T follicular helper cell (primary cell): ENCODE measurements around the gene LYST.

Experiments
- DNase-seq: peaks from one replicate; pipeline ENCODE4 v3.0.0-alpha.2; 2020; ENCODE audit warnings: low read depth

LYST gene

DNA sequence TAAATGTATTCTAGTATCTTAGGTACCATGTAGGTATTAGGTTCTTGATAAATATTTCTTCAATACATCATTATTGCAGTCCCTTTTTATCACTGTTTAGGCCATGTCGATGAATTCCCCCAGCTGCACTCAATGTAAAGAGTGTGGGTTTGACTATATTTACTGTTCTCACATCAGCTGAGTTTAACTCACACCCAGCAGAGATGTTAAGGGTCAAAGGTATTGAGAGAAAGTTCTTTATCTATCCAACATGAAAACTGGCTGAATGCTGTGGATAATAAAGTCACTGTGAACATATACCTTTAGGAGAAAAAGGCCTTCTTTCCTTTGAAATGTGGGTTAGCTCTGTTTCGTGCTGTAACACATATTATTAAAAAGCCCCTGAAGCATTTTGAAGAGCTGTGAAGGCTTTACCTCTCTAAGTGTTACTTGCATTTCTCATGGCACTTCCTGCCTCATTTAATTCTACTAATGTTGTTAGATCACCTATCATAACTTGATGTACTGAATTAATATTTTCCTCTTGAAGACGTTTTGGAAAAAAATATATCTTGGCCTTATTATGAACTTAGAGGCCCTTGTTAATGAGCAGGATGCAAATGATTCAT is 19.1 kb upstream of the LYST start:
- no peak for DNase-seq

DNA sequence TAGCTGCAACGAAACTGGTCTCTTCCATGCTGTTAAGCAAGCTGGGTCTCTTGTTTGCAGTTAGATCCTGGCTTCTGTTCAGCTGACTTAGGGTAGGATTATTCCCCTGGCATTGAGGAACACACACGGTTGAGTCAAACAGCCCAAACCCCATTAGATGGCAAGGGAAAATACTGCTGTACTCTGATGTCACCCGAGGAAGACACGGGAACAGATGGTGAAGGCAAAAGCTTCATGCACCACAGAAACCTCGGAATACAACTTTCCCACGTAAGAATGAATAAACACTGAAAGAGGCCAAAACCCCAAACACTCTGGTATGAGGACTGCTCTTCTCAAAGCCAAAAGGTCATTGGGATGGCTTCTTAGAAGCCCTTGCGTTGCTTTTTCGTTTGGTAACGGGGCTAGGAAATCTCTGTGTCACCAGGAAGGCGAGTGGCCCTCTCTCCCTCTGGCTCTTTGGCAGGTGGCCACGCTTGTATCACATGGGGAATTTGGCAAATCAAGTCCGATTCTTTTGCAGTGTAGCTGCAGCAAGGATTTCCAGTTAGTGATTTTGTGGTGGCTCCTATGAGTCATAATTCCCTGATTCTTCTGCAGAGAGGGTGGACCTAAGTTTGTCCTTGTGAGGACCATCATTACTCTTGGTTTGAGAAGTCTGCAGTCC is 16.7 kb upstream of the LYST start:
- no peak for DNase-seq

DNA sequence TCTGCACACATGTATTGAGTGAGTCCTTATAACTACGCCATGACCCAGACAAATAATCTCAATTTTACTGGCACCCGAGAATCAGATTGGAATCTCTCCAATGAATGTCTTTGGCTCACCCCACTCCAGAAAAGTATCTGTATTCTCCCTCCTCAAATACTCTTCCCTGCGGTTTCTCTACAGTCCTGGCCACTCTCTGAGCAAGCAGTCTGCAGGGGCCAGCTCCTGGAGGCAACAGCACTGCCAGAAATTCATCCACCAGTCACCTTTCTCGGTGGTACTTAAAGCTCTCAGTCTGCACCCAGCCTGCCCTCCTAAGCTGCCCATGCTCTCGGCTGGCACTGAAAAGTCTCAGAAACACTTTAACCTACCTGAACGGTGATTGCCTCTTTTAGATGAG is 16.1 kb upstream of the LYST start:
- no peak for DNase-seq

DNA sequence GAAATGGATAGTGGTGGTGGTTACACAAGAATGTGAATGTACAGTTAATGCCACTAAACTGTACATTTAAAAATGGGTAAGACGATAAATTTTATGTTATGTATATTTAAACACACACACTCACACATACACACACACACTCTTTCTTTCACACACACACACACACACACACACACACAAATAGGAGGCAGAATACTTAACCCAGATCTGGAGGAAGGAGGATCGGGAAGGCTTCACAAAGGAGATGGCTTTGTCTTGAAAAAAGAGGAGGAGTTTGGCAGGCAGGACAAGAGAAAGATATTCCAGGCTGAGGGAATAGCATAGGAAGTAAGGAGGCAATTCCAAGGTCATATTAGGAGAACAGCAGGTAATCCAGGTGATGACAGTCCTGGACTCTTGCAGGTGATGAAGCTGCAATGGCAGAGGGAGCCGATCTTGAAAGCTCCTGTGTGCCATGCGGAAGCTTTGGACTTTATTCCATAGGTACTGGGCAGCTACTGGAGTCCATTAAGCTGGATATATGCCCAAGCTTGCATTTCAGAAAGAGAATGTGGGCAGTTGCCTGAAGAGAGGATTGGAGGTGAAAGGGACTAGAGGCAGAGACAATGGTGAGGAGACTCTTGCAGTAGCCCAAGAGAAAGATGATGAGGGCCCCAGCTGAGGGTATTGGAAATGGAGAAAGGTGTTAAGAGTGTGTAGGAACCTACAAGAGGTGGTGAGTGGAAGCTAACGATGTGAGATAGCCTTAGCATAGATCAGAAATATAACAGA is 15.4 kb upstream of the LYST start:
- DNase-seq = no peak

DNA sequence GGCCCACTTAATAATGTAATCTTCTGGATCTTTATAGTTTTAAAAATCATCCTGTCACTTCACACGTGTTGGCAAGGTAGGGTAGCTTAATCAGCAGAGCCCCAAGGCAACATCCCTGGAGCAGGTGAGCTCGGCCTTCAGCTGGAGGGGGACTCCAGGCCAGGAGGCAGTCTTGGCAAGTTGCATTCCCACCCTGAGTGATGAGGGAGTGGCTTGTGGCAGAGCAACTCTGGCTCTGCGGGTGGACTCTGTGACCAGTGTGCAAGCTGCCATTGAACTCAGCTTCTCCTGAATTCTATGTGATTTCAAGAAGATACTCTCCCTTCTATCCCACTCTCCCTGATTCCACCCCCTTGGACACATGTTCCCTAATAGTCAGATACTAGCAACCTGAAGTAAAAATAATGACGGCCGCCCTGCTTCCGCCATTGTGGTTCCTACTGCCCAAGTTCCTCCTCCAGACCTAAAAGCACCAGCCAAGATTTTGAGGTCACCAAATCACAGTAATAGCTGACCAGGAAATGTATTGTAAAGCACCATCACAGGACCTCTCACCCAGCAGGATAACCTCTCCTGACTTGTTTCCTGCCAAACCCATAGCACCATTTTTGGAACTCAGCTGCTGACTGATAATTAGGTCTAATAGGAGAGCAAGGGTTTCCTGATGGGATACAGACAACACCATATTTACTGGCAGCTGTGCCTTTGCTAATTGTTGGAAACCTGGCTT is 11.5 kb upstream of the LYST start:
- DNase-seq = no peak

DNA sequence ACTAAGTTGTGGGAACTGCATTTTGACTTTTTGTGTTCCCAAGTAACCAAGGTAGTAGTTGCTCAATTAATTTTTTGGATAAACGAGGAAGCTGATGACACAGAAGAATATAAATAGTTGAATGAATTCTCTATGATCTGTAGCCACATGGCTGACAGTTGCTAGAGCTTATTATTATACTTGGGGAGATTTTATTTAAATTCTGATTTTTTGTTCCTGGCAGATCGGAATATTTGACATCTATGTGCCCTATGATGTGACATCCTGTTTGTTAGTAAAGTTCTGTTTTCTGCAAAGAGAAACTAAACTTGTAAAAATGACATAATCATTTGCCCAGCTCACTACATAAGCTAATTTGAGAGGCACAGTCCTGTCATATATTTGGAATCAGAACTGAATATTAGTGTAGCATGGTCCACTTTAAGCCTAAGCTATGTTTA is 9.7 kb upstream of the LYST start:
- no peak for DNase-seq

DNA sequence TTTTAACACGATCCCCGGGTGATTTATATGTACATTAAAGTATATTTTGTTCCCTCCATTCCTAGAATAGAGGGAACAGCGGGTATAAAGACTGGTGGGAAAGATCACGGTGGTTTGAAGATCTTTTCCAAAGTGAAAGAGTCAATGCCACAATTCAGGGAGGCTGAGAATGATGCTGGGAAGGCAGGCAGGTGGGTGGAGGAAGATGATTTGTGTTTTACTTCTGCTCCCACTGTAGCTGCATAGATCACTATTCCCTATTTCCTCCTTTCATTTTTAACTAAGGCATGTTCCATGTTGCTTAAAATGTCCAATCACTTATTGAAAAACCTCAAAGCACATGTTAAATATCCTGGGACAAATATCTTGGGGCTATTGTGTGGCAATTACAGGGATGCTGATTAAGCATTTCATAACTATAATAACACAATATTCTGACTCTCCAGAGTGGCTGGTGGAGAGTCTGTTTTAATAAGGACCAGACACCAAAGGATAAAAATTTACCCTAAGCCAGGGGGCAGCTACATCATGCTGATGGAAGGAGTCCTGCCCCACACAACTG is 8.4 kb upstream of the LYST start:
- DNase-seq = no peak

DNA sequence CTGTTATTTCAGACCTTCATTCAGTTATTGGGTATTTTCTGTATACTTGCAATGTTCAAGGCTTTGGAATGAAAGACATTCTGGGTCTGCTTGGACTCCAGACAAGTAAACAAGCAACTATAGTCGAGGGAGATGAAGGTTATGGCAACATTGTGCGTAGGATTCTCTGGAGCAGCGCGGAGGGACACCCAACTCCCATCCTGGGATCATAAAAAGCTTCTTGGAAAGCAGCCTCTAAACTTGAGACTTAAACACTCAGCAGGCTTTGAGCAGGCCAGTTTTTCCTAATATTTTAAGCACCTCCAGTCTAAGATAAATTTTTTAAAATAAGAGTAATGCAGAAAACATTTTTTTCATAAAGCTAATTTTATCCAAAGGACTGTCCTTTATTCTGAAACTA is 7.6 kb upstream of the LYST start:
- DNase-seq = no peak

DNA sequence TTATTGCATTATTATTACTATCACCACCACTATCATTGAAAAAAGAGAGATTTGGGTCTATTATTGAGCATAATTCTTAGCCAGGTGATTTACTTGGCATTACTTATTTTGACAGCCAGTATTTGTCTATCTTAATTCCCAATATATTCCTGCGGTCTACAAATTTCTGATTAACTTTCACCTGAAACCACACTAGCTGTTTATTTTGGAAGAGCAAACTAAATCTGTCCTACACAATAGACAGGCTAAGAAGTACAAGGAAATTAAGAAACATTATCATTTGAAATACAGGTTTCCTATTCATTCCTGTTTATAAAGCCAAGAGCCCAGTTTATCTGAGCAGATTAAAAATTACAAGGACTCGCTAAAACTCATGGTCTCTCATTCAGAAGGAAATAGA is 6.9 kb upstream of the LYST start:
- no peak for DNase-seq

DNA sequence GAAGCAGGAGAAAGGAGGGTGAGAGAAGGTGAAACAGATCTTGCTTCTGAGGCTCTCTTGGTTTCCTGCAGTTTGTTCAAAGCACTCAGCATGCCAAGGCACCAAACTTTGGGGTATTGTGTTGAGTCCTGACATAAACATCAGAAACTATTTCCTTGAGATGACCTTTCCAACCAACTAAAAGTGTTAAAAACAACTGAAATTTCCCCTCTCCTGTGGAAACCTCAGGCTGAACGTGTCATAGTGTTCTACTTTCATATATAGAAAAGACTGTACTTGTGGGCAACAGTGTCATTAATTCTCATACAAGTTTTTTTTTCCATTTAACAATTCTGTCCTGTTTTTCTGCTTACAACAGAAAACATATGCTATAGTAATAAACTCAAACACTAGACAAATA is 6.3 kb upstream of the LYST start:
- DNase-seq = no peak

DNA sequence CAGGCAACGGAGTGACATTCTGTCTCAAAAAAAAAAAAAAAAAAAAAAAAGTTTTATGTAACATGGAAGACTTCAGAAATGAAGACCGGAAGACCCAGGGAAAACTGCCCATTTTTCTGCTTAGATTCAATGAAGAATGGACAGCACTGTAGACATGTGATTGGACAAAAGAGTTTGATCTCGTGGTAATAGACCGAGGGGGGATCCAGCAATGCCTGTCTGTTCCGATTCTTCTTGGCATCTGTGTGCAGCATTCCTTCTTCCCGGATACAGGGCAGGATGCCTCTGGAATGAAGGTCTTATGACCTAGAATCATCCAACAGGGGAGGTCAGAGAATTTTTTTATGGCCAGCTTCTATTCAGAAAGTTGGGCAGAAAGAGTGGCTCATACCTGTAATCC is 5.6 kb upstream of the LYST start:
- DNase-seq = no peak

DNA sequence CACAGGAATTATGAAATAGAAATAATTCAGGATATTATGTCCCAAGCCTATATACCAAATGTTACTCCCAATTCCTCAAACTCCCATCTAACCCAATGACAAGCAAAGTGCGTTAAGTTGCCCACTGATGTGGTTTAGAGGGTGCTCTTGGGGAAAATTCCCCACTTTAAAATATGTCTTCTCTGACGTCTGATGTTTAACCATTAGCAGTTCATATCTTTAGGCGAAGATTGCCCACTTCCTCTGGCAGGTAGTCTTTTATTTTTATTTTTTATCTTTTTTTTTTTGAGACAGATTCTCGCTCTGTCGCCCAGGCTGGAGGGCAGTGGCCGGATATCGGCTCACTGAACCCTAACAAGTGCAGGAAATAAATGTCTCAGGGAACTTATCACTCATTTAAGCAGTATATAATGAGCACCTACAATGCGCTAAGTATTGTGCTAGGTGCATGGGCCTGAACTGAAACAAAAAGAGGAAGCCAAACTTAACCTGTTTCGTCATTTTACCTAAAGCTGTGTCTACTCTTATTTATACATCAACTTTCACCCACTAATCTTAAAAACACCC is 1.3 kb upstream of the LYST start:
- DNase-seq = peak; percentile 49

DNA sequence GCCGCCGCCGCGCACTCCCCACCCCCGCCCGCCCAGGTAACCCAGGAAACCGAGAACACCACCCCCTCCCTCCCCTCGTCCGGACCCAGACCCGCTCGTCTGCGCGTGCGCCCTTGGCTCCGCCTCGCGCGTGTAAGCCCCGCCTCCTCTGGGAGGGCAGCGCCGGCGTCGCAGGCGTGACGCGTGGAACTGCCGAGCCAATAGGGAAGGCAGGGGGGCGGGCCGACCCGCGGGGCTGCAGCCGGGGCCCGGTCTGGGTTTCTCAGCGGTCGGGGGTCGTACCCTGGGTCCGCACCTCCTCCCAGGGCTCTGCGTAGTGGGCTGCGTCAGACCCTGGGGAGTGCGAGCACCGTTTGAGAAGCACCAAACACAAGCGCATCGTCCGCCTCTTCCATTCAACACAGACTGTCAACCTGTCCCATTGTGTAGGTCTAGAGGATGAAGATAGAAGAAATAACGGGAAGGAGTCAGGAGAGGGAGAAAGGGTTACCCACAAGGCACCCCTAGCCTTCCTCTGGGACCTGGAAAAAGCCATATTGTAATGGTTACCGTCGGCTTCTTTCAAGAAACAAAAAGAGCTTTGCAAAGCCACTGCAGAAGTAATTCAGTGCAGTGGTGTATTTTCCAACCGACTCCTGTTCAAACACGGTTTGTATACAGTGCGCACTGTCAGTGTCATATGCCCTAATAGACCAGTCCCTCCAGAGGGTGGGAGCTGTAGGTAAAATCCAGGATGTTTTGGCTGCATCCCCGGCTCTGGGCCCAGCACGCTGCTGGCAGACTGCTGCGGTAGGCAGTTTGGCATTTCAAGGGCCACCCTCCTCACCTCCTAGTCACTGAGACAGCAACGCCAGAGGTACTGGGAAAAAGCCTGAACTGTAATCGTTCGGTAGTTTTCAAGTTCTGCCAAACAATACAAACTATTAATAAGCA is 473 bp upstream of the LYST start:
- peak; percentile 97 for DNase-seq

DNA sequence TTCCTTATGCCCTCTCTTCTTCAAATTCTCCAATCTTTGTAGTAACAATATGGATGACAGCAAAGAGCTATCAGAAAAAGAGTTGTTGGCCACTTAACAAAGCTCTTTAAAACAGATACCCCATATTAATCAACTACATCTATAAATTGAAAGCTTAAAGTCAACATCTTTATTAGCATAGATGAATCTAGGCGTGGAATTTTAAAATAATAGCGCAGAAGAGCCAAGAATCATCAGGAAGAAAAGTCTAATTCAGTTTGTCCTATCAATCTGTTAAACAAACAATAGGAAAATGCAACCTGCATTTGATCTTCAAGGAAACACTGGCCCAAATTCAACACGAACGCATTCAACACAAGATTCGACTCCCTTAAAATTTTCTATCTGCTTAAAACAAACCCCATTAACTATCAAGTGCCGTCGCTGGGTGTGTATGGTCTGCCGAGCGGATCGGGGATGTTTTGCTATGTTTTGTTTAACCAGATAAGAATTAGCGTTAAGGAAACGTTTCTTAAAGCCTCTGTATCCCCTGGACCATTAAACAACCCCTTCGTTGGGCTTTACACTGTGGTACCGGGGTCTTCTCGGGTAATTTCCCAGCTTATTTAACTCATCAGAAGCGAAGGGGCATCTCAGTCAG is 1.0 kb downstream of the LYST start:
- no peak for DNase-seq

DNA sequence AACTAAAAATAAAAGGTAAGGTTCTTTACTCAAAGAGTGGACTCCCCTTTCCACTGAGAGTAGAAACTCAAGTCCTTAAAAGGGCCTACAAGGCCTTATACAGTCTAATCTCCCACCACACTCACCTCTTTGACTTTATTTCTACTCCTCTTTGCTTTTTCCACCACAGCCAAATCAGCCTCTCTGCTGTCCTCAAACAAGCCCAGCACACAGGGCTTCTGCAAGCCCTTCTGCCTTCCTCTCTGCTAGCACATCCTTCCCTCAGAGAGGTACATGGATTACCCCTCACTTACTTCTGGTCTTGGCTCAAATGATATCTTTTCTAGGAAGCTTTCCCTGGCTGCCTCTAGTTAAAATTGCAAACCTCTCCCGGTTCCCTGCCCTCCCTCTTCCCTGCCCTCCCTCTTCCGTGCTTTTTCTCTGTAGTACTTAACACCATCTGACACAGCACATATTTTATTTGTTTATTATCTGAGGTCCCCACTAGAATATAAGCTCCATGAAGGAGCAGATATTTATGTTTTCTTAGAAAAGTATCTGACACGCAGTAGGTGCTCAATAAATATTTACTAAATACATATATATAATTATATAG is 1.7 kb downstream of the LYST start:
- no peak for DNase-seq

DNA sequence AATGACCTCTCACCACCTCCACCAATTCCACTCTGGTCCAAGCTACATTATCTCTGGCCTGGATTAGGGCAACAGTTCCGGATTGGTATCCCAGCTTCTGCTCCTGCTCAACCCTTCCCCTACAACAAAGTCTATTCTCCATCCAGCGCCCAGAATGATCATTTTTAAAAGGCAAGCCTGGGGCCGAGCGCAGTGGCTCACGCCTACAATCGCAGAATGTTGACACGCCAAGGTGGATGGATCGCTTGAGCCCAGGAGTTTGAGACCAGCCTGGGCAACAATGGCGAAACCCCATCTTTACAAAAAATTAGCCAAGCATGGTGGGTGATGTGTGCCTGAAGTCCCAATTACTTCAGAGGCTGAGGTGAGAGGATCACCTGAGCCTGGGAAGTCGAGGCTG is 2.2 kb downstream of the LYST start:
- no peak for DNase-seq

DNA sequence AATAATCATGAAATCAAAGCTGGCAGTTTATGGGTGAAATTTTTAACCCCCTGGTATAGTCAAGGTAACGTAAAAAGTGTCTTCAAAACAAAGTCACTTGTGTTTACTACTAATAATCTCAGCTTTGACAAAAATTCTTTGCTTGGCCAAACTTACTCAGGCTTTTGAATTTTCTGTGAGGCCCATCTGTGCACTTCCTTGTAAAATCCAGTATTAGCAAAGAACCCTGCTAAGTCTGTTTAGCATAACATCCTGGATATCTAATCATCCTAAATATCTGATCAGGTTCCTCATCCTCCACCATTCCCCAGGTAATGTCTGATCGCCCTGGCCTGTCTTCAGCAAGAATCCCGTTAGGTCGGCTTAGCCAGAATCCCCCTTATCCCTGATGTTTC is 3.0 kb downstream of the LYST start:
- DNase-seq = no peak

DNA sequence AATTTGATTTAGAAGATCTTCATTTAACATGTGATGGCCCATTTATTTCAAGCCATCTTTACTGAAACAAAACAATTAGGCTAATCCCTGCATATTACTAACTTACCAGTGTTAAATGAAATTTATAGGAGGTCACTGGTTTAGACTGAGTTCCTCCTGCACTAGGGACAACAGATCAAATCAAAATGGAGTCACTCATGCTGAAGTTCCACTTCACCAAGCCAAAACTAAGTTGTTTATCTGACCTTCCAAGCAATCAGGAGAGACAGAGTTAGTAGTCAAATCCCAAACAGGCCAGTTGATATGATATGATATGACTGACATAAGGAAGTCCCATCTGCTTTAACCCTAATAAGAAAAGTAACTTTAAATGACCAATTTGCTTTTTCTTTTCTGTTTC is 4.8 kb downstream of the LYST start:
- no peak for DNase-seq

DNA sequence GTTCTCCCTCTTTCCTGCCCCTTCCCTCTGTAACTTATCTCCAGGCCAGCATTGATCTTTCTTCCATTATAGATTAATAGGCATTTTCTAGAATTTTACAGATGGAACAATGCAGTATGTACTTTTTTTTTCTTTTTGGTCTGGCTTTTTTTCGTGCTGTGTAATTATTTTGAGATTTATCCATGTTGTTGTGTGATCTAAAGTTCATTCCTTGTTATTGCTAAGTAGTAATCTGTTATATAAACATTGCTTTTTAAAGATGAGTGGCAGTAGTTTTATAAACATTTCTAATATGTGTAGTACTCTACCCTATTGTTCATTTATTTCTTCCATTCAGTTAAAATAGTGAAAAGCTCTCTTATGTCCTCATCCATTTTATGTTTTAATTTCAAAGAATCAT is 5.9 kb downstream of the LYST start:
- DNase-seq = no peak

DNA sequence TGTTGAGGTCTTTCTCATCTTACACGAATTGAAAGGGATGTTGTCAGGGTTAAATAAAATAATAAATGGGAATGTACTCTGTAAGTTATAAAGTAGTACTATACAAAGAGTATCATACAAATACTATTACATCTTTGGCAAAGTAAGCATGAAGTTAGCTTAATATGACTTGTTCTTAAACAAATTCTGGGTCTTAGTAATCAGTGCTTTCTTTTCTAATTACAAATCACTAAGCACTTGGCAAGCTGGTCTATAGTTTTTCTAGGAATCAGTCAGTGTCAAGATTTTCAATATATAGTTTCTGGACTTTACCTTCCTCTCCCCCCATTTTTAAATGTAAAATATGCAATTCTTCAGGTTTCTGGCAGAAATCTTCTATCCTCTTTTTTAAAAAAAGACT is 6.9 kb downstream of the LYST start:
- no peak for DNase-seq
